HG03469 (cell line): ENCODE data around the gene INPP5A.

Source experiments
- ATAC-seq: cut with Tn5 transposase; IDR thresholded peaks from one replicate; pipeline ENCODE4 v1.9.1; 2021; ENCODE audit warnings: mild to moderate bottlenecking, moderate library complexity, moderate number of reproducible peaks; ENCODE audit not compliant: unreplicated experiment

INPP5A gene

DNA sequence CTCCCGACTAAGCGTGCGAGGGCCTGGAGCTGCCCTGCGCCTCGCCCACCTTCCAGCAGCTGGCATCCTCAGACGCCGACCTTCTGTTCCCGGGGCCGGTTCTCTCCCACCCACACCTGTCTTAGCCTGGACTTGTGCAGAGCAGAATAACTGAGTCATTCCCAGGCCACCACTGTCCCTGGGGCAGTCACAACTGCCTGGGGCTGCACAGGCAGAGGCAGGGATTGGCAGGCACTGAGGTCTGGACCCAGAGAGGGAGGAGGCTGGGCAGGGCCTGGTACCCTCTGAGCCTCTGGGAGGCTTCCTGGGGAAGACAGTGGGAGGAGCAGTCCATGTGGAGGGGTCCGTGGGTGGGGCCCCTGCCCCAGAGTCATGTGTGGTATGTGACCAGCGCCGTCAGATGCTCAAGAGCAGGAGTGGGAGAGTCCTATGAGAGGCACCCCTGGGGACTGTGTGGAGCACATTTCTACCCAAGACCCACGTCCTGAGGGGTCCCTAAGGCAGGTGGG, 174.1 kb downstream of the INPP5A start:
- ATAC-seq, result no peak

DNA sequence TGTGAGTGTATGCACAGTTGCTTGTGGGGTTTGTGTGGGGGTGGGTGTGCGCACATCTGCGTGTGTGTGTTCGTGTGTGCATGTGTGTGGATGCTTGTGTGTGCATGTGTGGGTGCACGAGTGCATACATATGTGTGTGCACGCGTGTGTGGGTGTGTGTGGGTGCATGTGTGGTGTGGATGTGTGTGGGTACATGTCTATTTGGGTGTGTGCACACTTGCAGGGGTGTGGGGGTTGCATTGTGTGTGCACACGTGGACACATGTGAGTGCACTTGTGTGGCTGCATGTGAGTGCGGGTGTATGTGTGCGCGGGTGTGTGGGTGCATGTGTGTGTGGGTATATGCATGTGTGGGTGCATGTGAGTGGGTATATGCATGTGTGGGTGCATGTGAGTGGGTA, 174.7 kb downstream of the INPP5A start:
- ATAC-seq, result no peak

DNA sequence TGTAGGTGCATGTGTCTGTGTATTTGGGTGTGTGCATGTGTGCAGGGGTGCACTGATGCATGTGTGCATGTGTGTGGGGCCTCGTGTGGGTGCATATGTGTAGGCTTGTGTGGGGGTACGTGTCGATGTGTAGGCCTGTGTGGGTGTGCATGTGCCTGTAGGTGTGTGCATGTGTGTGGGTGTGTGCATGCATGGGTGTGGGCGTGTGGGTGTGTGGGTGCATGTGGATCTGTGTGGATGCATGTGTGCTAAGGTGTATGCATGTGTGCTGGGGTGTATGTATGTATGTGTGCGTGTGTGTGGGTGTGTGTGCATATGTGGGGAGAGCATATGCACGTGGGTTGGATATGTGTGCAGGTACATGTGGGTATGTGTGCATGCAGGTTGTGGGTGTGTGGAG, 175.2 kb downstream of the INPP5A start:
- ATAC-seq, result no peak

GRCh38 chr10:132713421-132714095, 176.0 kb downstream of the INPP5A start:
- ATAC-seq, result no peak

GRCh38 chr10:132714096-132714985, 176.8 kb downstream of the INPP5A start:
- no peak for ATAC-seq

- ATAC-seq, result no peak
These were observed 177.6 kb downstream of the INPP5A start for GRCh38 chr10:132714986-132715775.

- no peak for ATAC-seq
These were observed 178.4 kb downstream of the INPP5A start for GRCh38 chr10:132715776-132716680.

- no peak for ATAC-seq
These were observed 179.3 kb downstream of the INPP5A start for GRCh38 chr10:132716691-132717490.

DNA sequence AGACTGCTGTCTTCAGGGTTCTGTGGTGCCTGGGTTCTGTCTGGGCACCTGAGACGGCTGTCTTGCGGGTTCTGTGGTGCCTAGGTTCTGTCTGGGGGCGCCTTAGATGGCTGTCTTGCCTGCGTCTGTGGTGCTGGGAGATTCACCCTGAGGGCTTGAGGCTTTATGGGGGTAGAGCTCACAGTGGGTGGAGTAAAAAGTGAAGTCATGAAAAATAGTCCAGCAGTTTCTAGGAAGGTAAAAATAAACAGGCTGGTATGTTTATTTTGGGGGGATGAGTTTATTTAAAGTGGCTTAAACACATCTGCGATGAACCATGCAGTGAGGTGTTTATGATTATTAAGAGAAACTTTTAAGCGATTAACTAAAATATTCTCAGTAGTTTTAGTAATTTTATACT, 184.1 kb downstream of the INPP5A start:
- no peak for ATAC-seq

DNA sequence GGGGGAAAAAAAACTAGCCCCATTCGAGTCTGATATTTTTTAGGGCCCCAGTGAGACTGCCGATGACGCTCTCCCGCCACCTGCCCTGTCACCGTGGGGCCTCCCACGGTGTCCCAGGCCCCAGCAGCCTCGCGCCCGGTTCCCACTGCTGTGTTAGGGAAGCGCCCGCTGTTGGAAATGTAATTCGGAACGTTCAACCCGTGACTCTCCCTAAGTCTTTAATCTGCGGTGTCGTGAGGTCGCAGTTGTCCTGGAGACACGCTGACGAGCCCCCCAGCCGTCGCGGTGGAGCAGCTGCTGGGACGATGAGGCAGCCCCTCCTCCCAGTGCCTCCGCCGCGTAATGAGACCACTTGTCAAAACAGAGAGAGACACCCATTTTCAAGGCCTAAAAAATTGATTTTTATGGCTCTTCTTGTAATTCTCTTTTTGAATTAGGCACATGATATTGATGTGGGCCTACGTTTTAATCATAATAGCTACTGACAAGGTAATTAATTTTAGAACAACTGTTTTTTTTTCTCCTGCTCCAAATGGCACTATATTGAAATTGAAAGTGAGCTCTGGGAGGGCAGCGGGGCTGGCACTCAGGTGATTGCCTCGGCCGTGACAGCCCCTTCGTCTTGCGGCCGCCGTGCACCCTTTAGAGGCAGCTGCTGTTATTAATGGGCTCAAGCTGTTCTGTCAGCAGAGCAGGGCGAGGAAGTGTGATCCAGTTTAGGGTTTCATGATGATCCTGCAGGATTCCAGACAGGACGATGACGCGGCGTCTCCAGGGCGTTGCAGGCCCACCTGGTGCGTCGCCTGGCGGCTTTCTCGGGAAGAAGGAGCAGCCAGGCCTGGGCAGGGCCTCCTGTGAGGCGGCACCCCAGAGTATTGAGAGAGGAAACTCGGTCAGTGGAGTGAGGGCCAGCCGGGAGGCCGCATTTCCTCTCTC, 185.1 kb downstream of the INPP5A start:
- no peak for ATAC-seq

GRCh38 chr10:132723330-132723970, 185.9 kb downstream of the INPP5A start:
- ATAC-seq, result no peak

DNA sequence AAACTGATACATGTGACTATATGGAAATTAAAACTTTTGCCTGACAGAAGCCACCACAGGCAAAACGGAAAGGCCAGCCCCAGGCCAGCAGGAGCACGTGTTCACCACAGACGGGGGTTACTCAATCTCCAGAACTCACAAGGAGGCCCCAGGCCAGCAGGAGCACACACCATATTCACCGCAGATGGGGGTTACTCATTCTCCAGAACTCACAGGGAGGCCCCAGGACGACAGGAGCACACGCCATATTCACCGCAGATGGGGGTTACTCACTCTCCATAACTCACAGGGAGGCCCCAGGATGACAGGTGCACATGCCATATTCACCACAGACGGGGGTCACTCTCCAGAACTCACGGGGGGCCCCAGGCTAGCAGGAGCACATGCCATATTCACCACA, 186.9 kb downstream of the INPP5A start:
- no peak for ATAC-seq

DNA sequence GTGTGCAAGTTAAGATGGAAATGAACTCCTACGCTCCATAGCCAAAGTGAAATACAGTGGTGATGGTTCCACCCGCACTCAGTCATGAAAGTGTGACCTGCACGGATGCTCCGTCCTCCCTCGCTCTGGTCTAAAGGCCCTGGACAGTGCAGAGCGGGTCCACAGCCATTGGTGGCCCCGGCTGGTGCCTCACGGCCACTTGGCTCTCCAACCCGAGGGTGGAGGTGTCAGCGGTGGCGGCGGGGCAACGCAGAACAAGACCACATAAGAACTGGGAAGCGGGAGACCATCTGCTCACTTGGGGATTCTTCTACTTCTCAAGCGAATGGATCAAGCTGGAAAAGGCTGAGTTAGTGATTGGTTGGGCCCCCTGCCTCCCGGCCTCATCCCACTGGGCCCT, 187.6 kb downstream of the INPP5A start:
- ATAC-seq, result no peak

DNA sequence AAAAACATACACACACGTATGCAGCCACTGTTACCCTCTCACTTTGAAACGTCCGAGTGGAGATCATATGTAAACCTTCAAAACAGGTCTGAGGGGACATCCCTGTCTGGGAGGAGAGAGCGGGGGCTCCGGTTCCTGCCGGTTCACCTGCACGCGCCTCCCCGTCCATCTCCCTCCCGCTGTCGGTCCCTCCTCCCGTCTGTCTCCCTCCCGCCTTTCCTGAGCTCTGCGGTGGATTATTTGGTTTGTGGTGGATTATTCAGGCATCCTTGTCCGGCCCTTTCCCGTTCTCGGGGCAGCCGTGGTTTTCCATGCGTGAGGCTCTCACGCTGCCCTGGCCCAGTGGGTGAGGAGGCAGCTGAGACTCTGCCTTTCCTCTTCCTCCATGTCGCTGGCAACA, 188.6 kb downstream of the INPP5A start:
- ATAC-seq, result no peak

DNA sequence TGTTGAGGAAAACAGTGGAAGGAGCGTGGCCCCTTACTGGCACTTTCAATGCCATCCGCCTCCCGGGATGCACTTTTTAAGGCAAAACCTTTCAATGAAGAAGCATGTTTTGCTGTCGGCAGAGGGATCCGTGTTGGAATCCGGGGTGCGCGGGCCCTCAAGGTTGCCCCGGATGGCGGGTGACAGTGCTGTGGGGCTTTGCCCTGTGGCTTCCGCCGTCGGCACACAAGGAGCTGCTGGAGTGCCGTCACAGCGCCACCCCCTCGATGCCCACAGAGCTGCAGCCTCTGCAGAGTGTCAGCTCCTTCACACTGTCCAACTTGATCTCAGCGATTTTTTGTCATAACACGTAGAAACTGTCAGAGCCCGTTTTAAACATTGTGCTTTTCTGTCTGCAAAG, 189.4 kb downstream of the INPP5A start:
- ATAC-seq, result no peak

- ATAC-seq, result no peak
These were observed 189.8 kb downstream of the INPP5A start for GRCh38 chr10:132727411-132727810.

- ATAC-seq, result no peak
These were observed 190.7 kb downstream of the INPP5A start for GRCh38 chr10:132728321-132728720.

DNA sequence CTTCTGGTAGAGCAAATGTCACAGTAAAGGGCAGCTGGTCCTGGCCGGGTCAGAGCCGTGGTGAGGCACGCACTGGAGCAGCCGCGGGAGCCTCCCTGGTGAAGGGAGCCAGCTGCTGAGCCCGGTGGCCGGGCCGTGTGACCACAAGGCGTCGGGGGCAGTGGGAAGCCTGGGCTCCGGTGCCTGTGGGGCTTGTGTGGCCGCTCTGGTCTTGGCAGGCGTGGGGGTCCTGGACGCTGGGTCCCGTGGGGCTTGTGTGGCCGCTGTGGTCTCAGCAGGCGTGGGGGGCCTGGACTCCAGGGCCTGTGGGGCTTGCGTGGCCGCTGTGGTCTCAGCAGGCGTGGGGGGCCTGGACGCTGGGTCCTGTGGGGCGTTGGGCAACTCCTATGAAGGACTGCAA, 191.2 kb downstream of the INPP5A start:
- ATAC-seq, result no peak
